Measurements from ENCODE around the gene ADAMTS3. TPM values are rescaled to one million over a fixed set of nuclear protein-coding genes. Genes with fewer than 3 reads are reported as not detected.

Gene ADAMTS3
- total and polyA plus RNA-seq, 2 experiments from 2014 or later = 1.2 to 3.7 TPM

DNA sequence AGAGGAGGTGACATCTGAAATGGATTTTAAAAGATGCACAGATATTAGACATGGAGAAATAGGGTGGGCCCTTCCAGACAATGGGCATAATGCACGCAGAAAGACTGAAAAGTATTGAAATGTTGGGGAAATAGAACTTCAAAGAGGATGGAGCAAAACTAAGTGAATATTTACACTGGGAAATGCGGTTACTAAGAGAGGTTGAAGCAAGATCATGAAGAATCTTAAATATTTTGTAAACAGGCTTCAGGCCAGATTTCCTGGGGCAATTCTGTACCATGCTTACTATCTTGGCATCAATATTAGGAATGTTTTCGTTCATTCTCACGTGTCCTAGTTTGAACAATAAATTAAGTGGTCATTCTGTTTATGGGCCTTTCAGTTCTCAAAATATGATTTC, 216.3 kb downstream of the ADAMTS3 start:
- Histone ChIP-seq H3K27me3 (ENCODE audit: insufficient read depth) (no peaks in the 10 kb centered on the region), H3K4me2 (no peak overlapping the region), H3K27ac (ENCODE audit: low read depth) (no peak overlapping the region), H2AFZ (no peak overlapping the region), H3K9me2 (ENCODE audit: insufficient read depth) (no peaks in the 10 kb centered on the region), H3K36me3 (ENCODE audit: insufficient read depth) (no peaks in the 10 kb centered on the region), H4K20me1 (replicated peaks; ENCODE audit: insufficient read depth) (no peaks in the 10 kb centered on the region), H3K4me1 (ENCODE audit: insufficient read depth) (no peaks in the 10 kb centered on the region), H3K4me3 (no peak overlapping the region), H3F3A (replicated peaks; ENCODE audit: low read depth) (no peaks in the 10 kb centered on the region), H3K79me2 (replicated peaks; ENCODE audit: insufficient read depth) (no peaks in the 10 kb centered on the region)
- H3K27me3 Mint-ChIP-seq (ENCODE audit: insufficient read depth, low read depth, poor library complexity) = no peaks in the 10 kb centered on the region
- ATAC-seq = no peak
- H3K9me3 Mint-ChIP-seq = no peaks in the 10 kb centered on the region
- no peaks in the 10 kb centered on the region for H3K36me3 Mint-ChIP-seq (ENCODE audit: low read depth)
- no peak overlapping the region for H3K4me3 Mint-ChIP-seq
- H3K4me1 Mint-ChIP-seq = no peaks in the 10 kb centered on the region
- TF ChIP-seq POLR2AphosphoS5 (IDR thresholded peaks at IDR 0.05; ENCODE audit: low read depth) = no peak
- no peak for TF ChIP-seq EZH2 (IDR thresholded peaks at IDR 0.05; ENCODE audit: low read depth, unreplicated experiment)
- no peak for TF ChIP-seq ZNF114 (CRISPR knock-in tag; IDR thresholded peaks at IDR 0.05)
- TF ChIP-seq STAT1 (IDR thresholded peaks at IDR 0.05; ENCODE audit: unreplicated experiment) = no peak
- TF ChIP-seq, protein P1, sequence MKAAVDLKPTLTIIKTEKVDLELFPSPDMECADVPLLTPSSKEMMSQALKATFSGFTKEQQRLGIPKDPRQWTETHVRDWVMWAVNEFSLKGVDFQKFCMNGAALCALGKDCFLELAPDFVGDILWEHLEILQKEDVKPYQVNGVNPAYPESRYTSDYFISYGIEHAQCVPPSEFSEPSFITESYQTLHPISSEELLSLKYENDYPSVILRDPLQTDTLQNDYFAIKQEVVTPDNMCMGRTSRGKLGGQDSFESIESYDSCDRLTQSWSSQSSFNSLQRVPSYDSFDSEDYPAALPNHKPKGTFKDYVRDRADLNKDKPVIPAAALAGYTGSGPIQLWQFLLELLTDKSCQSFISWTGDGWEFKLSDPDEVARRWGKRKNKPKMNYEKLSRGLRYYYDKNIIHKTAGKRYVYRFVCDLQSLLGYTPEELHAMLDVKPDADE (IDR thresholded peaks at IDR 0.05) = no peak
- no peak for TF ChIP-seq CREB1 (CRISPR knock-in tag; IDR thresholded peaks at IDR 0.05; ENCODE audit: low read depth)
- TF ChIP-seq ZNF331 (CRISPR knock-in tag; IDR thresholded peaks at IDR 0.05; ENCODE audit: low read depth) = no peak
- TF ChIP-seq, protein P2, sequence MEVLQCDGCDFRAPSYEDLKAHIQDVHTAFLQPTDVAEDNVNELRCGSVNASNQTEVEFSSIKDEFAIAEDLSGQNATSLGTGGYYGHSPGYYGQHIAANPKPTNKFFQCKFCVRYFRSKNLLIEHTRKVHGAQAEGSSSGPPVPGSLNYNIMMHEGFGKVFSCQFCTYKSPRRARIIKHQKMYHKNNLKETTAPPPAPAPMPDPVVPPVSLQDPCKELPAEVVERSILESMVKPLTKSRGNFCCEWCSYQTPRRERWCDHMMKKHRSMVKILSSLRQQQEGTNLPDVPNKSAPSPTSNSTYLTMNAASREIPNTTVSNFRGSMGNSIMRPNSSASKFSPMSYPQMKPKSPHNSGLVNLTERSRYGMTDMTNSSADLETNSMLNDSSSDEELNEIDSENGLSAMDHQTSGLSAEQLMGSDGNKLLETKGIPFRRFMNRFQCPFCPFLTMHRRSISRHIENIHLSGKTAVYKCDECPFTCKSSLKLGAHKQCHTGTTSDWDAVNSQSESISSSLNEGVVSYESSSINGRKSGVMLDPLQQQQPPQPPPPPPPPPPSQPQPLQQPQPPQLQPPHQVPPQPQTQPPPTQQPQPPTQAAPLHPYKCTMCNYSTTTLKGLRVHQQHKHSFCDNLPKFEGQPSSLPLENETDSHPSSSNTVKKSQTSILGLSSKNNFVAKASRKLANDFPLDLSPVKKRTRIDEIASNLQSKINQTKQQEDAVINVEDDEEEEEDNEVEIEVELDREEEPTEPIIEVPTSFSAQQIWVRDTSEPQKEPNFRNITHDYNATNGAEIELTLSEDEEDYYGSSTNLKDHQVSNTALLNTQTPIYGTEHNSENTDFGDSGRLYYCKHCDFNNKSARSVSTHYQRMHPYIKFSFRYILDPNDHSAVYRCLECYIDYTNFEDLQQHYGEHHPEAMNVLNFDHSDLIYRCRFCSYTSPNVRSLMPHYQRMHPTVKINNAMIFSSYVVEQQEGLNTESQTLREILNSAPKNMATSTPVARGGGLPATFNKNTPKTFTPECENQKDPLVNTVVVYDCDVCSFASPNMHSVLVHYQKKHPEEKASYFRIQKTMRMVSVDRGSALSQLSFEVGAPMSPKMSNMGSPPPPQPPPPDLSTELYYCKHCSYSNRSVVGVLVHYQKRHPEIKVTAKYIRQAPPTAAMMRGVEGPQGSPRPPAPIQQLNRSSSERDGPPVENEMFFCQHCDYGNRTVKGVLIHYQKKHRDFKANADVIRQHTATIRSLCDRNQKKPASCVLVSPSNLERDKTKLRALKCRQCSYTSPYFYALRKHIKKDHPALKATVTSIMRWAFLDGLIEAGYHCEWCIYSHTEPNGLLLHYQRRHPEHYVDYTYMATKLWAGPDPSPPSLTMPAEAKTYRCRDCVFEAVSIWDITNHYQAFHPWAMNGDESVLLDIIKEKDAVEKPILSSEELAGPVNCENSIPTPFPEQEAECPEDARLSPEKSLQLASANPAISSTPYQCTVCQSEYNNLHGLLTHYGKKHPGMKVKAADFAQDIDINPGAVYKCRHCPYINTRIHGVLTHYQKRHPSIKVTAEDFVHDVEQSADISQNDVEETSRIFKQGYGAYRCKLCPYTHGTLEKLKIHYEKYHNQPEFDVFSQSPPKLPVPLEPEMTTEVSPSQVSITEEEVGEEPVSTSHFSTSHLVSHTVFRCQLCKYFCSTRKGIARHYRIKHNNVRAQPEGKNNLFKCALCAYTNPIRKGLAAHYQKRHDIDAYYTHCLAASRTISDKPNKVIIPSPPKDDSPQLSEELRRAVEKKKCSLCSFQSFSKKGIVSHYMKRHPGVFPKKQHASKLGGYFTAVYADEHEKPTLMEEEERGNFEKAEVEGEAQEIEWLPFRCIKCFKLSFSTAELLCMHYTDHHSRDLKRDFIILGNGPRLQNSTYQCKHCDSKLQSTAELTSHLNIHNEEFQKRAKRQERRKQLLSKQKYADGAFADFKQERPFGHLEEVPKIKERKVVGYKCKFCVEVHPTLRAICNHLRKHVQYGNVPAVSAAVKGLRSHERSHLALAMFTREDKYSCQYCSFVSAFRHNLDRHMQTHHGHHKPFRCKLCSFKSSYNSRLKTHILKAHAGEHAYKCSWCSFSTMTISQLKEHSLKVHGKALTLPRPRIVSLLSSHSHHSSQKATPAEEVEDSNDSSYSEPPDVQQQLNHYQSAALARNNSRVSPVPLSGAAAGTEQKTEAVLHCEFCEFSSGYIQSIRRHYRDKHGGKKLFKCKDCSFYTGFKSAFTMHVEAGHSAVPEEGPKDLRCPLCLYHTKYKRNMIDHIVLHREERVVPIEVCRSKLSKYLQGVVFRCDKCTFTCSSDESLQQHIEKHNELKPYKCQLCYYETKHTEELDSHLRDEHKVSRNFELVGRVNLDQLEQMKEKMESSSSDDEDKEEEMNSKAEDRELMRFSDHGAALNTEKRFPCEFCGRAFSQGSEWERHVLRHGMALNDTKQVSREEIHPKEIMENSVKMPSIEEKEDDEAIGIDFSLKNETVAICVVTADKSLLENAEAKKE (CRISPR knock-in tag; IDR thresholded peaks at IDR 0.05) = no peak
- H3K27ac Mint-ChIP-seq = no peak overlapping the region
- no peak for DNase-seq (ENCODE audit: low spot score)
